ENCODE measurements around the gene EXOC2. TPM values are rescaled to one million over a fixed set of nuclear protein-coding genes. Genes with fewer than 3 reads are reported as not detected.

The EXOC2 gene
- total RNA-seq, 1 experiment from 2014 or later = 41.4 TPM

GRCh38 chr6:642805-643204, 50.1 kb downstream of the EXOC2 start:
- Histone ChIP-seq H3K4me3 (ENCODE audit: insufficient read depth, low read depth, low read length) (no peak overlapping the region), H3K36me3 (replicated peaks; ENCODE audit: control insufficient read depth, insufficient read depth, low read length) (no peaks in the 10 kb centered on the region), H3K27me3 (ENCODE audit: control insufficient read depth, insufficient read depth, low read length) (no peaks in the 10 kb centered on the region)
- no peak for DNase-seq

- 0 out of 2 replicates have a peak, but pooled peaks cover 1% of the 10 kb centered on the region for H3K36me3 ChIP-seq (replicated peaks; ENCODE audit: control insufficient read depth, insufficient read depth, low read length)
- no peak for DNase-seq
Measured at GRCh38 chr6:641225-641985, 51.5 kb downstream of the EXOC2 start.

GRCh38 chr6:636488-636887, 56.5 kb downstream of the EXOC2 start:
- Histone ChIP-seq H3K27me3 (ENCODE audit: control insufficient read depth, insufficient read depth, low read length) (no peaks in the 10 kb centered on the region), H3K36me3 (replicated peaks; ENCODE audit: control insufficient read depth, insufficient read depth, low read length) (0 out of 2 replicates have a peak, but pooled peaks cover 1% of the 10 kb centered on the region), H3K4me3 (ENCODE audit: insufficient read depth, low read depth, low read length) (no peak overlapping the region)
- no peak for DNase-seq

More at GRCh38 chr6:641225-641985, 51.5 kb downstream of the EXOC2 start:
- no peak overlapping the region for H3K4me3 ChIP-seq (ENCODE audit: insufficient read depth, low read depth, low read length)
- no peaks in the 10 kb centered on the region for H3K27me3 ChIP-seq (ENCODE audit: control insufficient read depth, insufficient read depth, low read length)

GRCh38 chr6:635233-635632, 57.7 kb downstream of the EXOC2 start:
- Histone ChIP-seq H3K27me3 (ENCODE audit: control insufficient read depth, insufficient read depth, low read length) (no peaks in the 10 kb centered on the region), H3K36me3 (replicated peaks; ENCODE audit: control insufficient read depth, insufficient read depth, low read length) (peaks cover 1% of the 10 kb centered on the region; the same call in 1 of the 2 replicates), H3K4me3 (ENCODE audit: insufficient read depth, low read depth, low read length) (no peak overlapping the region)
- DNase-seq = no peak

- DNase-seq = no peak
- Histone ChIP-seq H3K36me3 (replicated peaks; ENCODE audit: control insufficient read depth, insufficient read depth, low read length) (peaks cover 1% of the 10 kb centered on the region; the same call in 1 of the 2 replicates), H3K4me3 (ENCODE audit: insufficient read depth, low read depth, low read length) (no peak overlapping the region), H3K27me3 (ENCODE audit: control insufficient read depth, insufficient read depth, low read length) (no peaks in the 10 kb centered on the region)
Measured at GRCh38 chr6:633611-634010, 59.3 kb downstream of the EXOC2 start.

GRCh38 chr6:628766-629165, 64.2 kb downstream of the EXOC2 start:
- H3K36me3 ChIP-seq (replicated peaks; ENCODE audit: control insufficient read depth, insufficient read depth, low read length) = no peaks in the 10 kb centered on the region; the same call in 1 of the 2 replicates
- no peak overlapping the region for H3K4me3 ChIP-seq (ENCODE audit: insufficient read depth, low read depth, low read length)
- no peak for DNase-seq

GRCh38 chr6:626236-626635, 66.7 kb downstream of the EXOC2 start:
- Histone ChIP-seq H3K36me3 (replicated peaks; ENCODE audit: control insufficient read depth, insufficient read depth, low read length) (no peaks in the 10 kb centered on the region; the same call in 1 of the 2 replicates), H3K4me3 (ENCODE audit: insufficient read depth, low read depth, low read length) (no peak overlapping the region), H3K27me3 (ENCODE audit: control insufficient read depth, insufficient read depth, low read length) (no peaks in the 10 kb centered on the region)
- DNase-seq = no peak

More at GRCh38 chr6:628766-629165, 64.2 kb downstream of the EXOC2 start:
- H3K27me3 ChIP-seq (ENCODE audit: control insufficient read depth, insufficient read depth, low read length) = no peaks in the 10 kb centered on the region

GRCh38 chr6:624979-625378, 68.0 kb downstream of the EXOC2 start:
- DNase-seq = peak; percentile 51

GRCh38 chr6:622462-622861, 70.5 kb downstream of the EXOC2 start:
- Histone ChIP-seq H3K4me3 (ENCODE audit: insufficient read depth, low read depth, low read length) (no peak overlapping the region), H3K36me3 (replicated peaks; ENCODE audit: control insufficient read depth, insufficient read depth, low read length) (no peaks in the 10 kb centered on the region), H3K27me3 (ENCODE audit: control insufficient read depth, insufficient read depth, low read length) (no peaks in the 10 kb centered on the region)
- no peak for DNase-seq

More at GRCh38 chr6:624979-625378, 68.0 kb downstream of the EXOC2 start:
- no peaks in the 10 kb centered on the region; the same call in 1 of the 2 replicates for H3K36me3 ChIP-seq (replicated peaks; ENCODE audit: control insufficient read depth, insufficient read depth, low read length)
- H3K27me3 ChIP-seq (ENCODE audit: control insufficient read depth, insufficient read depth, low read length) = no peaks in the 10 kb centered on the region
- H3K4me3 ChIP-seq (ENCODE audit: insufficient read depth, low read depth, low read length) = no peak overlapping the region

GRCh38 chr6:621931-622330, 71.0 kb downstream of the EXOC2 start:
- DNase-seq = no peak
- no peaks in the 10 kb centered on the region for H3K27me3 ChIP-seq (ENCODE audit: control insufficient read depth, insufficient read depth, low read length)
- H3K36me3 ChIP-seq (replicated peaks; ENCODE audit: control insufficient read depth, insufficient read depth, low read length) = no peaks in the 10 kb centered on the region
- H3K4me3 ChIP-seq (ENCODE audit: insufficient read depth, low read depth, low read length) = no peak overlapping the region

- Histone ChIP-seq H3K36me3 (replicated peaks; ENCODE audit: control insufficient read depth, insufficient read depth, low read length) (no peaks in the 10 kb centered on the region), H3K27me3 (ENCODE audit: control insufficient read depth, insufficient read depth, low read length) (no peaks in the 10 kb centered on the region), H3K4me3 (ENCODE audit: insufficient read depth, low read depth, low read length) (no peak overlapping the region)
- no peak for DNase-seq
Measured at GRCh38 chr6:620950-621349, 72.0 kb downstream of the EXOC2 start.

GRCh38 chr6:620166-620565, 72.8 kb downstream of the EXOC2 start:
- H3K4me3 ChIP-seq (ENCODE audit: insufficient read depth, low read depth, low read length) = no peak overlapping the region
- H3K36me3 ChIP-seq (replicated peaks; ENCODE audit: control insufficient read depth, insufficient read depth, low read length) = no peaks in the 10 kb centered on the region
- no peaks in the 10 kb centered on the region for H3K27me3 ChIP-seq (ENCODE audit: control insufficient read depth, insufficient read depth, low read length)
- no peak for DNase-seq

GRCh38 chr6:617456-618100, 75.4 kb downstream of the EXOC2 start:
- no peak overlapping the region for H3K4me3 ChIP-seq (ENCODE audit: insufficient read depth, low read depth, low read length)
- H3K27me3 ChIP-seq (ENCODE audit: control insufficient read depth, insufficient read depth, low read length) = no peaks in the 10 kb centered on the region
- H3K36me3 ChIP-seq (replicated peaks; ENCODE audit: control insufficient read depth, insufficient read depth, low read length) = no peaks in the 10 kb centered on the region
- DNase-seq = peak; percentile 82

GRCh38 chr6:613981-614380, 79.0 kb downstream of the EXOC2 start:
- H3K27me3 ChIP-seq (ENCODE audit: control insufficient read depth, insufficient read depth, low read length) = no peaks in the 10 kb centered on the region
- no peak for DNase-seq
- H3K4me3 ChIP-seq (ENCODE audit: insufficient read depth, low read depth, low read length) = no peak overlapping the region
- H3K36me3 ChIP-seq (replicated peaks; ENCODE audit: control insufficient read depth, insufficient read depth, low read length) = no peaks in the 10 kb centered on the region; the same call in 1 of the 2 replicates

GRCh38 chr6:611928-612327, 81.0 kb downstream of the EXOC2 start:
- no peak overlapping the region for H3K4me3 ChIP-seq (ENCODE audit: insufficient read depth, low read depth, low read length)
- H3K36me3 ChIP-seq (replicated peaks; ENCODE audit: control insufficient read depth, insufficient read depth, low read length) = no peaks in the 10 kb centered on the region; the same call in 1 of the 2 replicates
- H3K27me3 ChIP-seq (ENCODE audit: control insufficient read depth, insufficient read depth, low read length) = no peaks in the 10 kb centered on the region
- no peak for DNase-seq

Data from H7 (cell line).